Measurements from ENCODE around the gene CADPS2.

DNA sequence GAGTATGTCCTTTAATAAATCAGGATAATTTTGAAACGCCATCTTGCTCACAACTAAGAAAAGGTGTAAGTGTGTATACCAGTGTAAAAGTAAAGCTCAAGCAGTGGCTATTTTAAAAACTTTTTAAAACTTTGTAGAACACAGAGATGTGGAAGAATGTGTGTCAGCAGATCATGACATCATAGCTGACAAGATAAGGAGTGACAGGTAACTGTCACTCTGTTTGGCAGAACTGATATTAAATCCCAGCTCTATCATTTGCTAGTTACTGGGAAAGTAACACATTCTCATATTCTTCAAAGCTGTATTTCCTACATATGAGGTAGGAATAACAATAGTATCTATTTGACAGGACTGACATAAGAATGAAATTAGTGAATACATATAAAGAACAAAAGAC, 119.7 kb downstream of the CADPS2 start:
- TF ChIP-seq, protein P1, sequence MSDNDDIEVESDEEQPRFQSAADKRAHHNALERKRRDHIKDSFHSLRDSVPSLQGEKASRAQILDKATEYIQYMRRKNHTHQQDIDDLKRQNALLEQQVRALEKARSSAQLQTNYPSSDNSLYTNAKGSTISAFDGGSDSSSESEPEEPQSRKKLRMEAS (IDR thresholded peaks at IDR 0.05) = no peak
- TF ChIP-seq, protein P2, sequence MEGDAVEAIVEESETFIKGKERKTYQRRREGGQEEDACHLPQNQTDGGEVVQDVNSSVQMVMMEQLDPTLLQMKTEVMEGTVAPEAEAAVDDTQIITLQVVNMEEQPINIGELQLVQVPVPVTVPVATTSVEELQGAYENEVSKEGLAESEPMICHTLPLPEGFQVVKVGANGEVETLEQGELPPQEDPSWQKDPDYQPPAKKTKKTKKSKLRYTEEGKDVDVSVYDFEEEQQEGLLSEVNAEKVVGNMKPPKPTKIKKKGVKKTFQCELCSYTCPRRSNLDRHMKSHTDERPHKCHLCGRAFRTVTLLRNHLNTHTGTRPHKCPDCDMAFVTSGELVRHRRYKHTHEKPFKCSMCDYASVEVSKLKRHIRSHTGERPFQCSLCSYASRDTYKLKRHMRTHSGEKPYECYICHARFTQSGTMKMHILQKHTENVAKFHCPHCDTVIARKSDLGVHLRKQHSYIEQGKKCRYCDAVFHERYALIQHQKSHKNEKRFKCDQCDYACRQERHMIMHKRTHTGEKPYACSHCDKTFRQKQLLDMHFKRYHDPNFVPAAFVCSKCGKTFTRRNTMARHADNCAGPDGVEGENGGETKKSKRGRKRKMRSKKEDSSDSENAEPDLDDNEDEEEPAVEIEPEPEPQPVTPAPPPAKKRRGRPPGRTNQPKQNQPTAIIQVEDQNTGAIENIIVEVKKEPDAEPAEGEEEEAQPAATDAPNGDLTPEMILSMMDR (IDR thresholded peaks at IDR 0.05; ENCODE audit: low read depth, low read length, missing input control) = no peak
- TF ChIP-seq EGR1 (IDR thresholded peaks at IDR 0.05; ENCODE audit: low read depth in 2 of 2) (no peak), RAD21 (IDR thresholded peaks at IDR 0.05) (no peak), TAF1 (conservative IDR thresholded peaks at IDR 0.05) (no peak), HNF4G (IDR thresholded peaks at IDR 0.05) (no peak), GABPA (IDR thresholded peaks at IDR 0.05 in 1 of 2, conservative IDR thresholded peaks at IDR 0.05 in 1 of 2) (no peak), RXRA (IDR thresholded peaks at IDR 0.05) (no peak), SP1 (IDR thresholded peaks at IDR 0.05) (no peak), FOXA1 (IDR thresholded peaks at IDR 0.05) (no peak)
- TF ChIP-seq, protein P3, sequence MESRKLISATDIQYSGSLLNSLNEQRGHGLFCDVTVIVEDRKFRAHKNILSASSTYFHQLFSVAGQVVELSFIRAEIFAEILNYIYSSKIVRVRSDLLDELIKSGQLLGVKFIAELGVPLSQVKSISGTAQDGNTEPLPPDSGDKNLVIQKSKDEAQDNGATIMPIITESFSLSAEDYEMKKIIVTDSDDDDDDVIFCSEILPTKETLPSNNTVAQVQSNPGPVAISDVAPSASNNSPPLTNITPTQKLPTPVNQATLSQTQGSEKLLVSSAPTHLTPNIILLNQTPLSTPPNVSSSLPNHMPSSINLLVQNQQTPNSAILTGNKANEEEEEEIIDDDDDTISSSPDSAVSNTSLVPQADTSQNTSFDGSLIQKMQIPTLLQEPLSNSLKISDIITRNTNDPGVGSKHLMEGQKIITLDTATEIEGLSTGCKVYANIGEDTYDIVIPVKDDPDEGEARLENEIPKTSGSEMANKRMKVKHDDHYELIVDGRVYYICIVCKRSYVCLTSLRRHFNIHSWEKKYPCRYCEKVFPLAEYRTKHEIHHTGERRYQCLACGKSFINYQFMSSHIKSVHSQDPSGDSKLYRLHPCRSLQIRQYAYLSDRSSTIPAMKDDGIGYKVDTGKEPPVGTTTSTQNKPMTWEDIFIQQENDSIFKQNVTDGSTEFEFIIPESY (IDR thresholded peaks at IDR 0.05) = no peak
- TF ChIP-seq, protein P4, sequence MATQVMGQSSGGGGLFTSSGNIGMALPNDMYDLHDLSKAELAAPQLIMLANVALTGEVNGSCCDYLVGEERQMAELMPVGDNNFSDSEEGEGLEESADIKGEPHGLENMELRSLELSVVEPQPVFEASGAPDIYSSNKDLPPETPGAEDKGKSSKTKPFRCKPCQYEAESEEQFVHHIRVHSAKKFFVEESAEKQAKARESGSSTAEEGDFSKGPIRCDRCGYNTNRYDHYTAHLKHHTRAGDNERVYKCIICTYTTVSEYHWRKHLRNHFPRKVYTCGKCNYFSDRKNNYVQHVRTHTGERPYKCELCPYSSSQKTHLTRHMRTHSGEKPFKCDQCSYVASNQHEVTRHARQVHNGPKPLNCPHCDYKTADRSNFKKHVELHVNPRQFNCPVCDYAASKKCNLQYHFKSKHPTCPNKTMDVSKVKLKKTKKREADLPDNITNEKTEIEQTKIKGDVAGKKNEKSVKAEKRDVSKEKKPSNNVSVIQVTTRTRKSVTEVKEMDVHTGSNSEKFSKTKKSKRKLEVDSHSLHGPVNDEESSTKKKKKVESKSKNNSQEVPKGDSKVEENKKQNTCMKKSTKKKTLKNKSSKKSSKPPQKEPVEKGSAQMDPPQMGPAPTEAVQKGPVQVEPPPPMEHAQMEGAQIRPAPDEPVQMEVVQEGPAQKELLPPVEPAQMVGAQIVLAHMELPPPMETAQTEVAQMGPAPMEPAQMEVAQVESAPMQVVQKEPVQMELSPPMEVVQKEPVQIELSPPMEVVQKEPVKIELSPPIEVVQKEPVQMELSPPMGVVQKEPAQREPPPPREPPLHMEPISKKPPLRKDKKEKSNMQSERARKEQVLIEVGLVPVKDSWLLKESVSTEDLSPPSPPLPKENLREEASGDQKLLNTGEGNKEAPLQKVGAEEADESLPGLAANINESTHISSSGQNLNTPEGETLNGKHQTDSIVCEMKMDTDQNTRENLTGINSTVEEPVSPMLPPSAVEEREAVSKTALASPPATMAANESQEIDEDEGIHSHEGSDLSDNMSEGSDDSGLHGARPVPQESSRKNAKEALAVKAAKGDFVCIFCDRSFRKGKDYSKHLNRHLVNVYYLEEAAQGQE (IDR thresholded peaks at IDR 0.05) = no peak
- TF ChIP-seq, protein P5, sequence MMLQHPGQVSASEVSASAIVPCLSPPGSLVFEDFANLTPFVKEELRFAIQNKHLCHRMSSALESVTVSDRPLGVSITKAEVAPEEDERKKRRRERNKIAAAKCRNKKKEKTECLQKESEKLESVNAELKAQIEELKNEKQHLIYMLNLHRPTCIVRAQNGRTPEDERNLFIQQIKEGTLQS (IDR thresholded peaks at IDR 0.05) = no peak

All from liver (tissue), 3 donors.